HG02884 (cell line): ENCODE measurements around the gene ZFYVE21.

Source experiments
- ATAC-seq: cut with Tn5 transposase; IDR thresholded peaks from one replicate; pipeline ENCODE4 v1.9.1; 2021; ENCODE audit warnings: mild to moderate bottlenecking, moderate library complexity; ENCODE audit not compliant: unreplicated experiment

The ZFYVE21 gene

DNA sequence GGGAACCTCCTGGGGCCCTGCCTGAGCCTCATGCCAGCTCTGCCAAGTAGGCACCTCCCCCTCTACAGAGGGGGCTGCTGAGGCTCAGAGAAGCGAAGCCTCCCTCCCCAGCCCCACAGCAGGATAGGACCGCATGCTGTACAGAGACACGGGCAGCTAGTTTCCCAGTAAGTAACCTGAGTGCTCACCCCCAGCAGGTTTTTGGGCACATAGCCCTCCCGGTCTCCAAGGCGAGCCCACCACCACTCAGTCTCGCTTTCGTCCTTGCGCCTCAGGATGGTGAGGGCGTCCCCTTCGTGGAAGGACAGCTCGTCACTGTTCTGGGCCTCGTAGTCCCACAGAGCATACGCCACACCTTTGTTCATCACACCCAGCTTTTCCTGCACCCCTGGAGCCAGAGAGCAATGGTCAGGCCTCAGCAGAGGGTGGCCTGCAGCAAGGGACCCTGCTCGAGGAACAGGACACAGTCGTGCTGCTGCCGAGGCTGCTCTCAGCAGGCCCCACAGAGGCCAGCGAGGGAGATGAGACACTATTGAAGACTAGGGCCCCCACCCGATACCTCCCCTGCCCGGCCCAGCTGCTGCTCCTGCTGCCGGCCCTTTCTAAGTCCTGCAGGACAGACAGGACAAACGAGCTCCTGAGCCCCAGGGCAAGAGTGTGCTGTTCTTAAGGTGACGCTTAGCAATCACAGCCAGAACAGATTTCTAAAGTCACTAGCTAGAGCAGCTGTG, 20.4 kb downstream of the ZFYVE21 start:
- no peak for ATAC-seq

DNA sequence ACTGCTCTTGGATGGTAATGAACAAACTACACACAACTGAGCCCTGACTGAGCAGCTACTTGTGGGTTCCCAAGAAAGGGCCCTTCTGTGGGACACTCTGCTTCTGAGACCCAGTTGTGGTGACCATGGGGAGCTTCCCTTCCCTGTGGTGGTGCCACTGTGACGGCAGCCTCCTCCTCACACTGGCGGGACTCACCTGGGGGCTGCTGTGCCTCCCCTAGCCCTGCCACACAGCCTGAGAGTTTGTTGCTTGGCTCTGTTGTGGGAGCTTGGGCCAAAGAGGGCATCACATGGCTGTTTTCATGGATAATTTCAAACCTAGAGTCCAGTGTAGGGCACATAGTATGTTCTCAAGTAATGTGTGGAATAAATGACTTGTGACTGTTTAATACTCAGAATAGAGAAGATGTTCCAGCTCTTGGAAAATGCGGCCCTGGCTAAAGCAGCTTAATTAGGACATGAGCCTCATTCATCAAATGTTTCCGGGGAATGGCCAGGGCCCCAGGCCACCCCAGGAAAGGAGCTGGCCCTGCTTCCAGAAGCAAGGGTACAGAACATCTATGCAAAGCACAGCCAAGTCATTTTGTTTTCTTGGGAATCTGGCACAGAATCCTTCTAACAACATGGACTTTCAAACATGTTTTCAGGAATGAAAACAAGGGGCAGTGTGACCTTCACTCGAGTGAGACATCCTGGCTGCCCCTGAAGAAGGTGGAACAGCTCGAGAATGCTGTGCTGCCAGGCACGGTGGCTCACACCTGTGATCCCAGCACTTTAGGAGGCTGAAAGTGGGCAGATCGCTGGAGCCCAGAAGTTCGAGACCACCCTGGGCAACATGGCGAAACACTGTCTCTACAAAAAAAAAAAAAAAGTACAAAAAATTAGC, 21.2 kb downstream of the ZFYVE21 start:
- no peak for ATAC-seq

DNA sequence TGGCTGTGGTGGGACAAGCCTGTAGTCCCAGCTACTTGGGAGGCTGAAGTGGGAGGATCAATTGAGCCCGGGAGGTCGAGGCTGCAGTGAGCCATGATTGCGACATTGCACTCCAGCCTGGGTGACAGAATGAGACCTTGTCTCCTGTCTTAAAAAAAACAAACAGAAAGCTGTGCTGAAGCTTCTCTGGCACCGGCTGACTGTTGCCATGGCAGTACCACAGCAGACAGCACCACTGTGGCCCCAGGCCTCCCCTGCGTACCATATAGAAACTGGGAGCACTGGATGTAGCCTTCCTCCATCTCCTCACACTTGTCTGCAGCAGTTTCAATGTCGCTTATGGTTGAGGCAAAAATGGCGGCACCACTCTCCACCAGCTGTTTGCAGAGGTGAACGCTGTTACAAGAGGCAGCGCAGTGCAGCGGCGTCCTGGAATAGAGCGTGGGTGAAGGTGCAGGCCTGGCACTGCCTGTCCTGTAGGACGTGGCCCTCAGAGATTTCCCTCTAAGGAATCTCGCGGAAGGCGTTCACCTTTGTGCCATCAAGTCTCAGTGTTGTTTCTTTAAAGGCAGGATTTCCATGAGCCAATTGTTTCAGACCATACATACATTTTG, 21.9 kb downstream of the ZFYVE21 start:
- ATAC-seq: no peak

DNA sequence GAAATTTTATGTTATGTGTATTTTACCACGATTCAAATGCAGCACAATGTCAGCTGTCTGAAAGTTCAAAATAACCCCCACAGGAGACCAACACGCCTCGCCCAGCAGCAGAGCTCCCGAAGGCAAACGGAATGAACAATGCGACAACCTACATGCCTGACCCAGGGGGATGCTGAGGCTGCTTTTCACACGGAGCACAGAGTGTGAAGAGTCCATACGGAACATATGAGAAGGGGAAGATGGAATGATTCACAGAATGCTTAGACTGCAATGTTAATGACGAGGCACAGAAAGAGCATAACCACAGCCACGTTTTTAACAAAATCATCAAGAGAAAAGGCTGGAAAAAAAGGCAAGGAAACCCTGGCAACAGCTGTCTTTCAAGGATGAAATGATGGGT, 22.6 kb downstream of the ZFYVE21 start:
- no peak for ATAC-seq

DNA sequence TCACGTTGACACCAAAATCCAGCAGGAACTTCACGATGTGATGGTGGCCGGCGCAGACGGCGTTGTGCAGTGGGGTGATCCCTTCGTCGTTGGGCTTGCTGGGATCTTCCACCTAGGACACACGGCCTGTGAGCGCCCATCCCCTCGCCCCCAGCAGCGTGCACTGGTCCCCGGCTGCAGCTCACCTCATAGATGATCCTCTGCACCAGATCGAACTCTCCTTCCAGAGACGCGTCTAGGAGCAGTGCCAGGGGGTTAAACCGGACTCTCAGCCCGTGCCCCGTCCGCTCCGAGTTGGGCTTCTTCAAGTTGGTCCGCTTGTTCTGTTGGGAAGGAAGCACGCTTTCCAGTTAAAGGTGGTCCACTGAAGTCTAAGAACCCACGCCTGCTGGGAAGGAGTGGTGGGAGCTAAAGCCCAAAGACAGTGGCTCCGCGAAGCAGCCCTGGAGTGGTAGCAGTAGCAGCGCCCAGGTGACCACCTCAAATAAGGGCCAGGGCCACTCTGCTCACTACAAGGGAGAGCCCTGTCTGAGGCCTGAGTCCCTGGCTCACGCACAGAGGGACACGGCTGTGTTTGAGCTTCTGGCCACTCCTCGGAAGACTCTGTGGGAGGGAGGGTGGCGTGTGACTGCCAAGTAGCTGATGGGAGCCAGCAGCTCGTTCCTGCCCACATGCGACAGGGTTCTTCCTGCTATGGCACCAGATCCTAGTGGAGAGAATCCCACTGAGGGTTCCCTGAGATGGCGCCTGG, 23.3 kb downstream of the ZFYVE21 start:
- ATAC-seq: no peak

DNA sequence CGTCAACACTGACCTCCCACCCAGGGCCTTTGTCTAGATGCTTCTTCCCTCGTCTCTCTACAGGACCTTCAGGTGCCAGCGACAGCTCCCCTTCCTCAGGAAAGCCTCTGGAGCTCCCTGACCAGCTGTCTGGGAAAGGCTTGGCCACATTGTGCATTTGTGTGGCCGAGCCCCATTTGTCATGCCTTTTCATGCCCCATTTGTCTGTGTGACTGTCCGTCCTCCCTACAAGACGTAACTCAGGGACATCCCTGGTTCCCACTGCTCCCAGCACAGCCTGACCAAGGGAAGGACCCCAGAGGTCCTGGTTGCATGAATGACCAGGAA, 23.8 kb downstream of the ZFYVE21 start:
- ATAC-seq: no peak

DNA sequence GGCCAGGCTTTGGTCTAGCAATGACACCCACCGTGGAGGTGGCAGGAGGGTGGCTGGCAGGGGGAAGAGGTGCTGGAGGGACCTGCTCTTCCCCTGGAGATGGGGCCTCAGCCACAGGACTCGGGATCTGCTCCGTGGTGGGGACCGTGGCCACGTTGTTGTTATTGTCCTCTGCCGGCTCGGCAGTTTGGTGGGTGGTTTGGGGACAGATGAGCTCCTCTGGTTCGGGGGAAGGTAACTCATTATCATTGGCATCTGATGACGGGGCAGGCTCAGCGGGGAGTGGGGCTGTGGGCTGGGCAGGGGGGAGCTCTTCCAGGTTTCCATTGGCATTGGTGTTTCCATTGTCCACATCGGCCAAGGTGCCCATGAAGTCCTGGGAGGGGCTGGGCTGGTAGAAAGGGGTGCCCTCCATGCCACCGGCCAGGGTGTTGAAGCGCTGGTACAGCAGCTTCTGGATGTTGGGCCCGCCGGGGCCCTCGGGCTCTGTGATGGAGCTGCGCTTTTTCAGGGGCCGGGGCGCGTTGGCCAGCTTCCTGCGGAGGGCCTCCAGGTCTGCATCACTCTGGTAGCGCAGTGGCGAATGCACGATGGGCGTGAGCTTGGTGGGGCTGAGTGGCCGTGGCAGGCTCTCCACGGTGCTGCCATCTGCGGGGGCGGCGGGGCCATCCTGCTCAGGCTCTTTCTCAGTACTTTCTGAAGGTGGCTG, 24.3 kb downstream of the ZFYVE21 start:
- no peak for ATAC-seq

DNA sequence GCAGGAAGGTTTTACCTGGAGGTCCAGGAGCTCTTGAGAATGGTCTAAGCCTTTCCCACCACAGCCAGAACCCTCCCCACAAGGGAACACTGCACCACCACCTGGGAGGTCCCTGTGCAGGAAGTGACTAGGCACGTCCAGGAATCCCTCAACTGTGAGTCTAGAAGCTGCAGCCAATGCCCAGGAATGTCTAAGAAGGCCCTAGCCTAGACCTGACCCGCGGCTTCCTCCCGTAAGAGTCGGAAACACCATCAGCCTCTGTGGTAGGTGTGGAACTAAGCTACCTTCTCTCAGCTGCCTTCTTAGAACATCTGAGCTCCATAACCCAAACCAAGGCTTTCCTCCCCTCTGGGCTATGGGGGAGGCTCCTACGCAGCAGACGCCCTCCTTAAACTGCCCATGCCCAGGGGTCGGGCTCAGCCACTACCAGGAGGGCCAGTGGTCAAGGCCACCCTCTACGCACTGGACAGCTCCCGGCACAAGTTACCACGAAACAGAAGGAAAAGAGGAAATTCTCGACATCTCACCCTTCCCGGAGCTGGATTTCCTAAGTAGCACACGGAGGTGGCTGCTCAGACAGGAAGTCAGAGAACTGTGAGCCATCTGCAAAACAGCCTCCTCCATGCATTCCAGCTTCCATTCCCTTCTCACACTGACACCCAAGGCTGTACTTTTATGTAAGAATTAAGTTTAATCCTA, 25.5 kb downstream of the ZFYVE21 start:
- ATAC-seq: no peak

DNA sequence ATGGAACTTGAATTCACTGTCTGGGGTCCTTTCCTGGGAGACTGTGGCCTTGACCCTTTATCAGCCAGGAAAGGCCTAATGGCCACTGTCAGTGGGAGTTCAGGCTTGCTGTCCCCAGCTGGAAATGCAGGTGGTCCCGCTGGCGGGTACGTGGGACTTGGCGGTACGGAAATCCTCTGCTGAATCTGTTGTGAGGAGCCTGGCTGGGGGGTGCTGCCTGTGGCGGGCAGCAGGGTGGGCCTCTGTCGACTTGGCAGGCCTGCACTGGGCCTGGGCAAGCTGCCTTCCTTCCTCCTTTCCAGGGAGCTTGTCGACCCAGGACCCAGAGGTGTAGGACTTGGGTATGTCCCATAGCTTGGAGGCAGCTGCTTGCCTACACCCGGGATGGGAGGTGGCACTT, 26.3 kb downstream of the ZFYVE21 start:
- ATAC-seq: no peak

DNA sequence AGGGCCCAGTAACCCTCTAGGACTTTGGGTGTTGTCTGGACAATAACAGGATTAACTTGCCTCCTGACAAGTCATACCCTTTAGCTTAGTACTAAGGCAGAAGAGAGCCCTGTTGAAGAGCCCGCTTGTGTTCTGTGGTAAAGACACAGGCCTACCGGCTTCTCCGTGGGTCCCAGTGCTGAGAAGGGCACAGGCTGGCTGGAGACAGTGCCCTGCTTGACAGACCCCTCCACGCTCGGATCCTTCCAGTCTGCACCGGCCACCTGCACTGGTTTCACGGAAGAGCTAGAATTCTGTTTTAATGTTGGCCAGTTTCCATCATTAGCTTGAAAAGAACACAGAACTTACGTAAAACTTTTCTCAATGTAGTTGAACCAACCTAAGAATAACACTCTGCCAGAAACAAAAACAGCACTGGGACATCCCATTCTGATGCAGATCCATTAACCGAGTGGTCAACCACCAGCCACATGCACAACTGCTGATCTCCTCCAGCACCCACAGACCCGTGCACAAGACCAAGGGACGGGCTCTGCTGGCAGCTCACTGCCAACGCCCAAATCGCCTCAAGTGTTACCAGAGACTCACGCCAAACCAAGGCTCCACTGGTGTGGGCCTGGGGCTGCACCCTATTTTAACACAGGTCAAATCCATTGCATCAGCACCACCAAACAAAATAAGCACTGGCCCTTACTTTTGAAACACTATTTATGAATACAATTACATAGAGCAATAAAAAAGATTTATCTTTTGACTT, 27.1 kb downstream of the ZFYVE21 start:
- ATAC-seq: no peak

DNA sequence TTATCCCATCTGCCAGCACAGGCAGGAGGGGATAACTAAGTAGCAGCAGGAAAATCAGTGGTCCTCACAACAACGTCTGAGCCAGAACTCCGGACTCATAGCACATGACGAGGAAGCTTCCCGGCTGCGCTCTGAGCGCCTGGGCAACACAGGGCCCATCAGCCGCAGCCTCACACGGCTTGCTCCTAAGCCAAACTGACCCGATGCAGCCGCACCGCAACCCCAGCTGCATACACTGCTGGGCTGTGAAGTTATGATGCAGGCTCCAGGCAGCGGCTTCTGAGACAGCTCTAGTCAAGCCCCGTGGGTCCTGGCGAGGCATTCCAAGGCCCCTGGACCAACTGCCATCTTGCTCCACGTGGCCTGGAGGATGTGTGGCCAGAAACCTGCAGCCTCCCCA, 28.1 kb downstream of the ZFYVE21 start:
- no peak for ATAC-seq

DNA sequence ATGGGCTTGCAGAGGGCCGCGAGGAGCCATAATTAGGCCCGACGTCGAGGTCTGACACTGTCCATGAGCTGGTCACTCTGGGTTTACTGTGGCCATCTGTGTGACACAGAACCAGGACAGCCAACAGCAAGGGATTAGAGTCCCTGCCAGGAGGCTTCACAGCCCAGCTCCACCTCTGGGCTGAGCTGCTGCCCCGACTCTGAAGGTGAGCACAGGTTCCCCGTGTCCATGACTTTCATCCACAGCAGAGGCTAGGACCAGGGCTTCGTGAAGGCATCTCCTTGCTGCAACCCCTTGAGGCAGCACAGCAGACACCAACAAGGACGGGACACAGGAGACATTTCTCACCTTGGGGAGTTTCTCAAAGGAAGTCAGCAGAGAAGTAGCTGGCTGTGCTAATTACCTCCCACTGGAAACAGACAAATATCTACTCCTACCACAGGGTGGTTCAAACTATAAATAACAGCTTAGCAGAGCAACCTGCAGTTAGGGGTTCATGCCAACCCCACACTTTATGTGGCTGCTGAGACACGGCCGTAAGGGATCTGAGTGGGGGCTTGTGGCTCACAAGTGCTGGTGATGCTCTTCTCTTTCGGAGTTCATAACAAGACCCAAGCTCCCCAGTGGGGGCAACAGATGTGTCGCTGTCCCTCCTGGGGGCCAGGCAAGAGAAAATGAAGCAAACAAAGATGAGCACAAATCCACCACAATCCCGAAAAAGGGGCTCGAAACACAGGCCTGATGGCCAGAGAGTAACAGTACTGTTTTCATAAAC, 29.2 kb downstream of the ZFYVE21 start:
- ATAC-seq: no peak

DNA sequence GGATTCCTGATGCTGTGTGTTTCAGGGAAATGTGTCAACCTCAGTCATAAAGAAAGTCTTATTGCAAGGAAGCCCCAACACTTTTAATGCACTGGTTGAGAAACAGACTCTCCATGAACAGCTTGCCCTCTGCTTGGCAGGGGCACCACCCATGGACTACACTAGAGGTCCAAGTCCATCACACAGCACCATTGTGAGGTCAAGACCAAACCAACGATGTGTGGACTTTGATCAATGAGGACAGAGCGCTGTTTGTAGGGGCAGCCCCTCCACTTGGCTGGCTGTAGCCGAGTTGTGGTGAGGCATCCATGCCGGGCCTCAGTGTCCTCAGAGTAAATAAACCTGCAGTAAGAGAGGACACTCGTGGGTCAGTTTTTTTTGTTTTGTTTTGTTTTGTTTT, 29.8 kb downstream of the ZFYVE21 start:
- ATAC-seq: no peak

DNA sequence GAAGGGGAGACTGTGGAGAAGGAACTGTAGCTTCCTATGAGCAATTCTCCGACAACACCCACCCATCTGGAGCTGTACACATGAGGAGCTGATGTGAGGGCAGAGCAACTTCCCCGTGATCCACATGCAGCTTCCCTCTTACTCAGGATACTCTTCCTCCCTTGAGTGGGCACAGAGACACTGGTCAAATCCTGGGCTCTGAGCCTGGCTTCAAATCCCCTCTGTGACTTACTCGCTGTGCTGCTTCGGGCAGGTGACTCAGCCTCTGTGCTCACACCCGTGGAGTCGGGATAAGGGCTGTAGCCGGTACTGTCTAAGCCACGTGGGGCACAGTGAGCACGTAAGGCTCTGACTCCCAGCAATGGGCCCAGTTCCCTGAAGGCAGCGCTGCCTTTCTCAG, 31.1 kb downstream of the ZFYVE21 start:
- no peak for ATAC-seq

DNA sequence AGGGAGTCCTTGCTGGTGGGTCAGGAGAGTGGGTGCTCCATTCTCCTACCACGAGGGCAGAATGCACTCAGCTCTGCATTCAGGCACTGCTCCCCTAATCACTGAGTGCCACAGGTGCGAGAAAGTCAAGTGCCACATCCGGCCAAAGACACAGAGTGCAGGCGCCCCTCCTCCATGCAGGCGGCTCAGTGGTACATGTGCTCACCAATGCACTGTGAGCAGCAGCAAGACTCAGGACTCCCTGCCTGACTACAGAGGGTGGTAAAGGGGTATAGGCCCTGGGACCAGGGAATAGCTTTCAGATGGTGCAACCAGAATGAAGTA, 32.9 kb downstream of the ZFYVE21 start:
- no peak for ATAC-seq

DNA sequence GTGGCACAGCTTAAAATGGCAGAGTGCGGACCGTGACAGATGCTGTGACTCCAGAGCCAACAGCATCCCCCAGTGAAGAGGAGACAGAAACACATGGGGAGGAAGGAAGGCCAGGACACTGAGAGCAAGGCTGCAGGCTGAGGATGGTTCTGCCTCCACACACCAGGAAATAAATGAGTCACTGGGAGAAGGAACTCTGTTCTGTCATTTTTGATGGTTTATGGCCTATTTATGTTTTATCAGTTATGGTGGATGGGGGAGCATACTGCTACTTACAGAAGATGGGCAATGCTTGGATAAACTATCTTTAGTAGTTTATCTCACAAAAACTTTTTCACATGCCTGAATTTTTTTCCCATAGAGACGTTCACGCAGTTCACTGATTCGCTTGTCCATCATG, 33.8 kb downstream of the ZFYVE21 start:
- no peak for ATAC-seq

DNA sequence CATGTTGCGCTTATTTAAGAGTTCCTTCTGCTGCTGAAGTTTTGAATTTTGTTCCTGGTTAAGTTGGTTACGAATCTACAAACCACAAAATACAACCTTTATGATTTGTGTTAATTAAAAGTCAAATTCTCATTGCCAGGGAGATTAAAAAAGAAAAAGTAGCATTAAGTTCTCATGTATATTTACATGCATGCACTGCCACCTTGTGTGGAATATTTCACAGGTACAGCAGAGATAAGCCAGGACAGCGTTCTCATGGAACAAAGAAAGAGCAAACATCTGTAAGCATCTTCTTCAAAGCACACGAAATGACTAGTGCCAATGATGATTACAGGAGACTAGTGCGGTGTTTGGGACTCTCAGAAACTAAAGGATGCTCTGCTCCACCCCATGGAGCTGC, 34.2 kb downstream of the ZFYVE21 start:
- ATAC-seq: no peak

DNA sequence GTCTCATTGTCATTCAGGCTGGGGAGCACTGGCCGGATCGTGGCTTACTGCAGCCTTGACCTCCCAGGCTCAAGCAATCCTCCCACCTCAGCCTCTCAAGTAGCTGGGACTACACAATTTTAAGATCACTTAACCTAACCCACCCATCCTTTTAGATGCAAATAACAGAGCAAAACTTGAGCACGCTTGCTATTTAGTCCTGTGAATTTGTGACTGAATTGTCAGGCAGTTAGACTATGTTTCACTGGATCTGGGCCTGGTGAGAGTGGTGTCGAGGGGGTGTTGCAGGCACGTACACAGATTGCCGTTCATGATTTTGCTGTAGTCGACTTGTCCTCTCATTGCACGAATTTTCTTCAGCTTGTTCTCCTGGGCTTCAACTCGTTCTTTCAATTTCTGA, 38.2 kb downstream of the ZFYVE21 start:
- no peak for ATAC-seq

DNA sequence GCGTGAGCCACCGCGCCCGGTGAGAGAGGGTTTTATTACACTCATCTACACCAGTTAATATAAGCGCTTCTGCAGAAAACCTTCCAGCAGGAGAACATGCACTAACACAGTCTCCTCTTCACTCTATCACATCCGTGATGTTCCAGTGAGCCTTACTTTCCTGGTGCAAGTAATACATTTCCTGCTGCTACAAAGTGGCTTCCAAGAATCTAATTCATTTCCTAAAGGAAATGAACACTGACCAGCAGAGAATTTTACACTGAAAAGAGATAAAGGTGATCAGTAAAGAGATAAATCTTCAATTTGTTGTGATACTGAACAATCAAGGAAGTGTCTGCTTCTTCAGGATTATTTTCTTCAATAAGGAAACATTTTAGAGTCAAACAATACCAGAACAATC, 39.5 kb downstream of the ZFYVE21 start:
- ATAC-seq: no peak
